ENCODE data around the gene PRKCA.

- no peak for TF ChIP-seq TAF1 (IDR thresholded peaks at IDR 0.05; ENCODE audit: borderline replicate concordance, low read depth, low read length)
- TF ChIP-seq POLR2AphosphoS5 (IDR thresholded peaks at IDR 0.05; ENCODE audit: low read depth, low read length), result no peak
These were observed 42.9 kb downstream of the PRKCA start for GRCh38 chr17:66345264-66345663.
